Naive thymus-derived CD8-positive, alpha-beta T cell (primary cell): ENCODE measurements around the gene SP4. TPM values are rescaled to one million over a fixed set of nuclear protein-coding genes. Genes with fewer than 3 reads are reported as not detected.
"Not testable (repeated sequence)": the region's sequence is repeated elsewhere in the genome, so short reads cannot be mapped to it uniquely, and the experiment has no call there.

Source experiments
- ATAC-seq, 2 donors: fragments of 150-1000 bp; cut with Tn5 transposase in 1 of 2; sonication (Bioruptor Pico), chemical (Tn5 transposase) in 1 of 2; 1 replicate in 1 of 2; 2 replicates in 1 of 2; pipeline ENCODE4 v1.10.0; 2021; ENCODE audit warnings: mild to moderate bottlenecking in 2 of 2, moderate library complexity in 2 of 2
- POLR2A ChIA-PET: fragments of 350-600 bp; sonication (Branson Sonifier 250); formaldehyde crosslinking; loops from one replicate; lab custom pipeline; 2021; ENCODE audit warnings: antibody characterized with exemption; lab: Charles Lee
- DNase-seq, 10 donors: peaks; one replicate each; pipeline versions ENCODE4 v3.0.0 to v3.0.0-alpha.2; 2020 to 2022
- H3K27ac Mint-ChIP-seq, 10 donors: one replicate each; pipeline ENCODE4 v1.8.0; 2020 to 2022; ENCODE audit warnings: mild to moderate bottlenecking in 10 of 10, mixed read lengths in 10 of 10, moderate library complexity in 4 of 10, inconsistent platforms in 1 of 10
- H3K27me3 Mint-ChIP-seq, 5 donors: one replicate each; pipeline ENCODE4 v1.8.0; 2021 to 2022; ENCODE audit warnings: mixed read lengths in 5 of 5
- H3K36me3 Mint-ChIP-seq, 3 donors: one replicate each; pipeline ENCODE4 v1.8.0; 2020 to 2022; ENCODE audit warnings: mixed read lengths in 3 of 3, mild to moderate bottlenecking in 2 of 3, inconsistent platforms in 1 of 3
- H3K4me1 Mint-ChIP-seq, 4 donors: one replicate each; pipeline ENCODE4 v1.8.0; 2021 to 2022; ENCODE audit warnings: mixed read lengths in 4 of 4
- H3K4me3 Mint-ChIP-seq, 10 donors: one replicate each; pipeline ENCODE4 v1.8.0; 2020 to 2022; ENCODE audit warnings: mild to moderate bottlenecking in 10 of 10, mixed read lengths in 10 of 10, moderate library complexity in 6 of 10, inconsistent platforms in 1 of 10
- H3K9me3 Mint-ChIP-seq, 9 donors: one replicate each; pipeline ENCODE4 v1.8.0; 2020 to 2022; ENCODE audit warnings: mixed read lengths in 9 of 9, mild to moderate bottlenecking in 3 of 9, inconsistent platforms in 1 of 9, moderate library complexity in 1 of 9
- polyA plus RNA-seq, 3 donors: library from polyadenylated mRNA; unstranded; fragments of 300-500 nt; fragmentation: Illumina TruSeq; gene quantifications; one replicate each; pipeline ENCODE4 v1.2.3, GENCODE V29; 2021
- total RNA-seq, 8 experiments: library from RNA in 2 of 8; stranded (reverse) in 2 of 8; gene quantifications; one replicate each; pipeline ENCODE4 v1.2.3 and lab custom pipeline; 2021 to 2026

Gene SP4
- total and polyA plus RNA-seq, 5 experiments from 2014 or later = 10.6 to 55.8 (median 14.7) TPM

DNA sequence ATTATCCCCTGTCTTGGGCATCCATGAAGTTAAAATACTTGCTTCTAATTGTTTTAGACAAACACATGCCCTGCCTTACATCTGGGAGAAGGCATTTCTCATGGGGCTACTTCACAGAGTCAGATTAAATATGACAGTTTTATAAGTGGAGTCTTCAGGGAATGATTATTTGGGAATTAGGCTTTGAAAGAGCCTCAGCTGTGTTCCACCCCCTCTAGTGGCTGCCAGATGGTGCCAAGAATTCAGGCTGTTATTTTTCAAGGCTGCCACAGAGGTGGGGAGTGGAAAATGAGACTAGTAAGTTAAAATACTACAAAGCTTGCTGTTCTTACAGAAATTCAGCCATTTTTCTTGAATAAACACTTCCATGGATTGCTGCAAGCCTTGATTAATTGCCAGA lies 69.2 kb downstream of the SP4 start:
- POLR2A ChIA-PET = no interaction called here

DNA sequence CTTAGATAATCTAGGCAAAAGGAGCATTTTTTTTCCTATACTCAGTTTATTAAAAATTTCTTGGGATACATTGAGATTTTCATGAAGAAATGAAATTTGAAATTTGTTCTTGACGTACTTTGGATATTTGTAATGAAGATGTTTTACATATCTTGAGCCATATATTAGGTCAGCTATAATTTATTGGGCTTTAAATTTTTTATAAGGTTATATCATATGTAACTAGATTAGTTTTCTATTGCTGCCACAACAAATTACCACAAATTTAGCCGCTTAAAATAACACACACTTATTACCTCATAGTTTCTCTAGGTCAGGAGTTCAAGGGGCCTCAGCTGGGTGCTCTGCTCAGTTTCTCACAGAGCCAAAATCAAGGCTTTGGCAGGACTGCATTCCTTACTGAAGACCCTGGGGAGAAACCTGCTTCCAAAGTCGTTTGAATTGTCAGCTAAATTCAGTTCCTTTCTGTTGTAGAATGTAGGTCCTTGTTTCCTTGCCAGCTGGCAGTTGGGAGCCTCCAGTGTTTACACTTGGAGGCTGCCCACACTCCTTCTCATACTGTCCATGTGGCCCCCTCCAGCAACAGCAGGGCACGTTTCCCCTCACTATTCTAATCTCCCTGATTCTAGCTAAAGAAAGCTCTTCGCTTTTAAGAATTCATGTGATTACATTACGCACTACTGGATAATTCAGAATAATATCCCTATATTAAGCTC lies 72.4 kb downstream of the SP4 start:
- Mint-ChIP-seq H3K36me3 (peaks cover 60 to 91% (median 68%) of the 10 kb centered on the region in 3 donors), H3K27me3 (no peaks in the 10 kb centered on the region)

More for the DNA sequence above, 69.2 kb downstream of the SP4 start:
- no peak for DNase-seq
- Mint-ChIP-seq H3K36me3 (peaks cover 50 to 90% (median 55%) of the 10 kb centered on the region in 3 donors), H3K4me1 (peaks cover 0 to 2% (median 0%) of the 10 kb centered on the region in 4 donors), H3K9me3 (peaks cover 0 to 45% (median 17%) of the 10 kb centered on the region in 9 donors), H3K4me3 (no peak overlapping the region), H3K27ac (no peak overlapping the region), H3K27me3 (no peaks in the 10 kb centered on the region)
- no peak for ATAC-seq

DNA sequence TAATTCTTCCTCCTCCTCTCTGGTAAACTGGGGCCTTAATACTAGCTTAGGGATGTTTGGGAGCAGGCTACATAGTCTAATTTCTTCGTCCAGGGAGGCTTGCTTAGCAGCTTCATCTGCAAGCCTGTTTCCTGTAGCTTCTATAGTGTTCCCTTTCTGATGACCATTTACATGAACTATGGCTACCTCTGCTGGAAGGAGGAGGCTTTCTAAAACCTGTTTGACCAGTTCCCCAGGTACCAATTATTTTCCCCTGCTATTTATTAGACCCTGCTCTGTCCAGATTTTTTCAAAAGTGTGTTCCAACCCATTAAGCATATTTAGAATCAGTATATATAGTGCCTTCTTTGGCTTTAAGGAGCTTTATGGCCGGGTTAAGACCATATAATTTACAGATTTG lies 76.1 kb downstream of the SP4 start:
- no peak for DNase-seq
- H3K9me3 Mint-ChIP-seq = peaks cover 0 to 59% (median 21%) of the 10 kb centered on the region in 9 donors
- no peaks in the 10 kb centered on the region for H3K27me3 Mint-ChIP-seq
- no peak overlapping the region for H3K4me3 Mint-ChIP-seq
- ATAC-seq = no peak
- POLR2A ChIA-PET = no interaction called here
- peaks cover 0 to 3% (median under 1%) of the 10 kb centered on the region in 4 donors for H3K4me1 Mint-ChIP-seq
- peaks cover 73 to 89% (median 74%) of the 10 kb centered on the region in 3 donors for H3K36me3 Mint-ChIP-seq
- peak overlapping the region in 3 of 10 donors; percentile 4 to 36 (median 7) for H3K27ac Mint-ChIP-seq

More for the DNA sequence above, 72.4 kb downstream of the SP4 start:
- Mint-ChIP-seq H3K4me3 (no peak overlapping the region), H3K9me3 (peaks cover 0 to 49% (median 16%) of the 10 kb centered on the region in 9 donors), H3K4me1 (peaks cover 0 to 5% (median under 1%) of the 10 kb centered on the region in 4 donors), H3K27ac (no peak overlapping the region)
- DNase-seq (no peak), ATAC-seq (no peak)
- POLR2A ChIA-PET = no interaction called here

DNA sequence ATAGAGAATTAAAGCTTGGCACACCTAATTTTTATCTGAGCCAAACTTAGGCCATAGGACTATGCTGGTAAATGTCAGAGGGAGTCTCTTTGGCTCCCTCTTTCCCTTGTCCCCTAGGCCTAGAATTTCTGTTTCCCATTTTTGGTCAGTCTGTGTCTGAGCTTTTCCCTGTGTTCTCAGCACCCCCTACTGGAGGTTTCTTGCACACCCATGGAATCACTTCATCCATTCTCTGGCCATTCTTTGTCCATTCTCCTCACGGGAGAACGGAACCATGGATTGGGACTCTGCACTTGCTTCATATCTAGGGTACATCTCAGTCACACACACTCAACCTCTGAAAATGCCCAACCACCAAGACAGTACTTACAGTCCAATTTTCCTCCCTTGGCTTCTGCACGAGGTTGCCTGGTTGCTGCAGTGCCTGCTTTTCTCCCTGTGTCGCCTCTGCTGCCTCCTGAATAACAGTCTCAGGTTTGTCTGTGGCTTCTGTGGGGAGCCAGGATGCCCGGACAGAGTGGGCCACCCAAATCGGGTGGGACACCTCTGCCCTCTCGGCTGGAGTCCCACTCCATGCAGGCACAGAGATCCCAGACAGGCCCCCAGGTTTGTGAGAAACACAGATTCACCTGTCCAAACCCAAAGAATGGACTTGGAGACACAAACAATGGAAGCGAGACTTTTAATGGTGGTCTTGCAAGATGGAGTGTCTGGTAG lies 79.9 kb downstream of the SP4 start:
- POLR2A ChIA-PET = no interaction called here
- peaks cover 56 to 83% (median 78%) of the 10 kb centered on the region in 3 donors for H3K36me3 Mint-ChIP-seq
- peak in 4 of 10 donors; percentile 7 to 22 (median 10) for DNase-seq
- peaks cover 0 to 3% (median under 1%) of the 10 kb centered on the region in 4 donors for H3K4me1 Mint-ChIP-seq
- H3K27ac Mint-ChIP-seq = no peak overlapping the region
- H3K9me3 Mint-ChIP-seq = peaks cover 0 to 47% (median 19%) of the 10 kb centered on the region in 9 donors
- no peak overlapping the region for H3K4me3 Mint-ChIP-seq
- H3K27me3 Mint-ChIP-seq = no peaks in the 10 kb centered on the region
- ATAC-seq = no peak

DNA sequence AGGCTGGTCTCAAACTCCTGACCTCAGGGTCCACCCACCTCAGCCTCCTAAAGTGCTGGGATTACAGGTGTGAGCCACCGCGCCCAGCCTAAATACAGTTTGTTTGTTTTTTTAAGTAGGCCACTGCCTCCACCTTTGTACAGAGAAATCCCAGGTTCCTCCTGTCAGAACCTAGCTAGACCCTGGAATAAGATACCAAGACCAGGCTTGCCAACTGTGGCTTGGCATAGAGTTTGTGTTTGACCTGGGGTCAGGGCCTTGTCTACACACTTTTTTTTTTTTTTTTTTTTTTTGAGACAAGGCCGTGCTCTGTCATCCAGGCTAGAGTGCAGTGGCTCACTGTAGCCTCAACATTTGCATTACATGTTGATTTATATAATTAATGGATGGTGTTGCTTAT lies 80.7 kb downstream of the SP4 start:
- no peaks in the 10 kb centered on the region for H3K27me3 Mint-ChIP-seq
- POLR2A ChIA-PET = no interaction called here
- H3K4me1 Mint-ChIP-seq = peaks cover 0 to 2% (median under 1%) of the 10 kb centered on the region in 4 donors
- H3K36me3 Mint-ChIP-seq = peaks cover 48 to 80% (median 70%) of the 10 kb centered on the region in 3 donors
- ATAC-seq (no peak), DNase-seq (no peak)
- no peak overlapping the region for H3K27ac Mint-ChIP-seq
- H3K4me3 Mint-ChIP-seq = no peak overlapping the region
- H3K9me3 Mint-ChIP-seq = peaks cover 0 to 39% (median 16%) of the 10 kb centered on the region in 9 donors

DNA sequence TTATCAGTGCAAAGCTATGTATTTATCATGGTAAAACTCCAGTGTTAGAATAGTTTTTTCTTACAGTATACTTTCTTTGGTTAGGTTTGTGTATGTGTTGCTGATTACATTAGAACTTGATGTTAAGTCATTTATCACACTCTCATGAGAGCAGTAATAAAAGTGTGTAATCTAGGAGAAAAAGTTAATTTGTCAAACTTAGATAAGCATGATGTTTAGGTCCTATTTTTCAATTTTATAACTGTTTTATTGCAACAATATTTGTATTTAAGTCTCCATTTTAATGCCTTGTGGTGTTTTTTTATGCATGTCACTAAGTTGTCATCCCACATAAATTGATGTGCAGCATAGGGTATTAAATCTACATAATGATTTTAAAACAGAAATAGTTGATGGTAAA lies 86.2 kb downstream of the SP4 start:
- Mint-ChIP-seq H3K4me3 (no peak overlapping the region), H3K9me3 (no peaks in the 10 kb centered on the region), H3K27me3 (no peaks in the 10 kb centered on the region), H3K36me3 (peaks cover 6 to 35% (median 25%) of the 10 kb centered on the region in 3 donors), H3K27ac (no peak overlapping the region), H3K4me1 (no peaks in the 10 kb centered on the region)
- POLR2A ChIA-PET = no interaction called here
- no peak for DNase-seq
- no peak for ATAC-seq

DNA sequence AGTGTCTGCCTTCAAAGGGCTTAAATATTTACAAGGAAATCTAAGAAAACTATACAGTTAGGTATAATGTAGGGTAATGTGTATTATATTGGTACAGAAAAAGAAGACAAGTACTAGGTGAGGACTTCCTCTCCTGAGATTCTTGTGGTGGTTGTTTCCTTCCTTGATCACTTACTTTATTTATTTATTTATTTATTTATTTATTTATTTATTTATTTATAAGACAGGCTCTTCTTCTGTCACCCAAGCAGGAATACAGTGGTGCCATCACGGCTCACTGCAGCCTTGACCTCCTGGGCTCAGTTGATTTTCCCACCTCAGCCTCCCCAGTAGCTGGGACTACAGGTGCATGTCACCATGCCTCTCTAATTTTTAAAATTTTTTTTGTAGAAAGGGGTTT lies 96.8 kb downstream of the SP4 start:
- POLR2A ChIA-PET = no interaction called here
- no peak overlapping the region for H3K4me3 Mint-ChIP-seq
- ATAC-seq (no peak), DNase-seq (no peak)
- peaks cover 0 to 3% (median 0%) of the 10 kb centered on the region in 3 donors for H3K36me3 Mint-ChIP-seq
- no peak overlapping the region for H3K27ac Mint-ChIP-seq
- H3K9me3 Mint-ChIP-seq = peaks cover 0 to 3% (median 0%) of the 10 kb centered on the region in 9 donors
- no peaks in the 10 kb centered on the region for H3K27me3 Mint-ChIP-seq
- H3K4me1 Mint-ChIP-seq = no peaks in the 10 kb centered on the region

DNA sequence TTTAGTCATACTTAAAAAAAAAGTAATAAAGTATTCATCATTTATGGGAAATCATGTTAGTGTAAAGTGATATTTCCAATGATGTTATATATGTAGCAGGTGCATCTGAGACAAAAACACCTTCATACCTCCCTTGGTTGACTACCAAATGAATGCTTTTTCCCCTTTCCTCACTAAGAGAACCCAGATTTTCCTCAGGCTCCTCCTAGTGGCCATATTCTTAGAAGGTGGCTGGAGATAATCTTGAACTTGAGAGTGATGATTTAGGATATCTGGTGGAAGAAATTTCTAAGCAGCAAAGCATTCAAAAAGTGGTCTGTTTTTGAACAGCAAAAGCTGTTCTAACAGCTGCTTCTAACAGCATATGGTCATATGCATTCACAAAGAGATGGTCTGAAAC lies 98.1 kb downstream of the SP4 start:
- POLR2A ChIA-PET = no interaction called here
- H3K4me1 Mint-ChIP-seq = no peaks in the 10 kb centered on the region
- H3K36me3 Mint-ChIP-seq = peaks cover 0 to 3% (median 0%) of the 10 kb centered on the region in 3 donors
- peak in 3 of 10 donors; percentile 7 to 12 (median 8) for DNase-seq
- no peaks in the 10 kb centered on the region for H3K27me3 Mint-ChIP-seq
- peaks cover 0 to 3% (median 0%) of the 10 kb centered on the region in 9 donors for H3K9me3 Mint-ChIP-seq
- H3K4me3 Mint-ChIP-seq = no peak overlapping the region
- no peak for ATAC-seq
- H3K27ac Mint-ChIP-seq = no peak overlapping the region

DNA sequence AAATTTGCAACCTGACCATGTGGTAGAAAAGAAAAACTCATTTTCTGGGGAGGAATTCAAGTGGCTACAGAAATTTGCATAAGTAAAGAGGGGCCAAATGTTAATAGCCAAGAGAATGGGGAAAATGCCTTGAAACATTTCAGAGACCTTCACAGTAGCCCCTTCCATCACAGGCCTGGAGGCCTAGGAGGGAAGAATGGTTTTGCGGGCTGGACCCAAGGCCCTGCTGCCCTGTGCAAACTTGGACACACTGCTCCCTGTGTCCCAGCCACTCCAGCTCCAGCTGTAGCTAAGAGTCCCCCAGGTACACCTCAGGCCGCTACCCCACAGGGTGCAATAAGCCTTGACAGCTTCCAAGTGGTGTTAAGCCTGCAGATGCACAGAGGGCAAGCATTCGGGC lies 98.6 kb downstream of the SP4 start:
- H3K36me3 Mint-ChIP-seq = peaks cover 0 to 3% (median 0%) of the 10 kb centered on the region in 3 donors
- ATAC-seq = no peak
- H3K27me3 Mint-ChIP-seq = no peaks in the 10 kb centered on the region
- POLR2A ChIA-PET = no interaction called here
- DNase-seq = no peak
- no peaks in the 10 kb centered on the region for H3K4me1 Mint-ChIP-seq
- H3K9me3 Mint-ChIP-seq = peaks cover 0 to 3% (median 0%) of the 10 kb centered on the region in 9 donors
- H3K27ac Mint-ChIP-seq = no peak overlapping the region
- no peak overlapping the region for H3K4me3 Mint-ChIP-seq

DNA sequence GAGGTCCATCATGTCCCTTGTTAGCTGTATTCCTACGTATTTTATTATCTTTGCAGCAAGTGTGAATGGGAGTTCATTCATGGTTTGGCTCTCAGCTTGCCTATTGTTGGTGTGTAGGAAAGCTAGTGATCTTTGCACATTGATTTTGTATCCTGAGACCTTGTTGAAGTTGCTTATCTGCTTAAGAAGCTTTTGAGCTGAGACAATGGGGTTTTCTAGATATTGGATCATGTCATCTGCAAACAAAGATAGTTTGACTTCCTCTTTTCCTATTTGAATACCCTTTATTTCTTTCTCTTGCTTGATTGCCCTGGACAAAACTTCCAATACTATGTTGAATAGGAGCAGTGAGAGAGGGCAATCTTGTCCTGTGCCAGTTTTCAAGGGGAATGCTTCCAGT lies 104.6 kb downstream of the SP4 start:
- H3K27ac Mint-ChIP-seq = peak overlapping the region in 1 of 10 donors; percentile 44
- H3K9me3 Mint-ChIP-seq, H3K27me3 Mint-ChIP-seq, H3K36me3 Mint-ChIP-seq, ATAC-seq, H3K4me3 Mint-ChIP-seq, H3K4me1 Mint-ChIP-seq, POLR2A ChIA-PET, DNase-seq: not testable (repeated sequence)

DNA sequence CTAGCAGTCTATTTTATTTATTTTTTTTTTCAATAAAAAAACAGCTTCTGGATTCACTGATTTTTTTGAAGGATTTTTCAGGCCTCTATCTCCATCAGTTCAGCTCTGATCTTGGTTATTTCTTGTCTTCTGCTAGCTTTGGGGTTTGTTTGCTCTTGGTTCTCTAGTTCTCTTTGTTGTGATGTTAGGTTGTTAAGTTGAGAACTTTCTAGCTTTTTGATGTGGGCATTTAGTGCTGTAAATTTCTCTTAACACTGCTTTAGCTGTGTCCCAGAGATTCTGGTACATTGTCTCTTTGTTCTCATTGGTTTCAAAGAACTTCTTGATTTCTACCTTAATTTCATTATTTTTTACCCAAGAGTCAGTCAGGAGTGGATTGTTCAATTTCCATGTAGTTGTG lies 105.8 kb downstream of the SP4 start:
- H3K9me3 Mint-ChIP-seq, H3K36me3 Mint-ChIP-seq, POLR2A ChIA-PET, H3K4me1 Mint-ChIP-seq, H3K27me3 Mint-ChIP-seq, ATAC-seq: not testable (repeated sequence)
- peak overlapping the region in 3 of 10 donors; percentile 19 to 39 (median 26) for H3K27ac Mint-ChIP-seq
- peak overlapping the region in 1 of 10 donors; percentile 17 for H3K4me3 Mint-ChIP-seq
- peak in 1 of 10 donors; percentile 54 for DNase-seq

DNA sequence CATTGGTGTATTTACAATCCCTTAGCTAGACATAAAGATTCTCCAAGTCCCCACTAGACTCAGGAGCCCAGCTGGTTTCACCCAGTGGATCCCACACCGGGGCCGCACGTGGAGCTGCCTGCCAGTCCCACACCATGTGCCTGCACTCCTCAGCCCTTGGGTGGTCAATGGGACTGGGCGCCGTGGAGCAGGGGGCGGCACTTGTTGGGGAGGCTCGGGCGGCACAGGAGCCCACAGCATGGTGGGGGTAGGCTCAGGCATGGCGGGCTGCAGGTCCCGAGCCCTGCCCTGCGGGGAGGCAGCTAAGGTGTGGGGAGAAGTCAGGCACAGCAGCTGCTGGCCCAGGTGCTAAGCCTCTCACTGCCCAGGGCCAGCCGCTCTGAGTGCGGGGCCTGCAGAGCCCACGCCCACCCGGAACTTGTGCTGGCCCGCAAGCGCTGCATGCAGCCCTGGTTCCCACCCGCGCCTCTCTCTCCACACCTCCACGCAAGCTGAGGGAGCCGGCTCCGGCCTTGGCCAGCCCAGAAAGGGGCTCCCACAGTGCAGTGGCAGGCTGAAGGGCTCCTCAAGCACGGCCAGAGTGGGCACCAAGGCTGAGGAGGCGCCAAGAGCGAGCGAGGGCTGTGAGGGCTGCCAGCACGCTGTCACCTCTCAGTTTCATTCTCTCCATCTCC lies 108.7 kb downstream of the SP4 start:
- H3K27ac Mint-ChIP-seq = not testable (repeated sequence)

More for the DNA sequence above, 108.7 kb downstream of the SP4 start:
- H3K4me1 Mint-ChIP-seq, H3K36me3 Mint-ChIP-seq, POLR2A ChIA-PET, DNase-seq, H3K9me3 Mint-ChIP-seq, H3K4me3 Mint-ChIP-seq, ATAC-seq: not testable (repeated sequence)
- H3K27me3 Mint-ChIP-seq = peaks cover 8 to 24% (median 14%) of the 10 kb centered on the region in 5 donors
